A673 (cell line): ENCODE results near the gene ACIN1.

Experiments
- CTCF ChIP-seq: fragments of 300-800, 200-600 bp; sonication (generic); conservative IDR thresholded peaks from 2 replicates; pipeline ENCODE4 v1.5.1; 2017; ENCODE audit warnings: low read depth, mild to moderate bottlenecking, antibody characterized with exemption, low read length, moderate library complexity, mixed read lengths
- EZH2 ChIP-seq: fragments of 200-600 bp; sonication (generic); IDR thresholded peaks from 2 replicates; pipeline ENCODE4 v1.6.1; 2017; ENCODE audit warnings: borderline replicate concordance, low read depth, mild to moderate bottlenecking, mixed read lengths, antibody characterized with exemption, low read length; ENCODE audit not compliant: poor library complexity, severe bottlenecking

GRCh38 chr14:23074906-23075305, 20.0 kb downstream of the ACIN1 start:
- TF ChIP-seq CTCF (no peak), EZH2 (no peak)
